ENCODE measurements around the gene GADD45B. TPM values are rescaled to one million over a fixed set of nuclear protein-coding genes. Genes with fewer than 3 reads are reported as not detected.

The GADD45B gene
- total RNA-seq, 3 donors from 2014 or later (not counting 1 experiment from before 2014, with no cell fraction given): 198 to 247 (median 212) TPM

DNA sequence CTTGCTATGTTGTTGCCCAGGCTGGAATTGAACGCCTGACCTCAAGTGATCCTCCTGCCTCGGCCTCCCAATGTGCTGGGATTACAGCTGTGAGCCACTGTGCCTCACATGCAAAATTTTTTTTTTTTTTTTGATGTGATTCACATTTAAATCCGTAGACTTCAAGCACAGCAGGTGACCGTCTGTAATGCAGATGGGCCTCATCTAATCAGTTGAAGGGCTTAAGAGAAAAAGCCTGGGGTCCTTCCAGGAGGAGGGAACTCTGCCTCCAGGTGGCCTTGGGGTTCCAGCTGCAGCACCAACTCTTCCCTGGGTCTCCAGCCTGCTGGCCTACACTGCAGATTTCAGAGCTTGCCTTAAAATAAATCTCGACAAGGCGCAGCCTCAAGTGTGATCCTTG lies 43.6 kb downstream of the GADD45B start:
- H3K4me3 ChIP-seq (ENCODE audit: low read length): no peak overlapping the region
- TF ChIP-seq, protein P1, sequence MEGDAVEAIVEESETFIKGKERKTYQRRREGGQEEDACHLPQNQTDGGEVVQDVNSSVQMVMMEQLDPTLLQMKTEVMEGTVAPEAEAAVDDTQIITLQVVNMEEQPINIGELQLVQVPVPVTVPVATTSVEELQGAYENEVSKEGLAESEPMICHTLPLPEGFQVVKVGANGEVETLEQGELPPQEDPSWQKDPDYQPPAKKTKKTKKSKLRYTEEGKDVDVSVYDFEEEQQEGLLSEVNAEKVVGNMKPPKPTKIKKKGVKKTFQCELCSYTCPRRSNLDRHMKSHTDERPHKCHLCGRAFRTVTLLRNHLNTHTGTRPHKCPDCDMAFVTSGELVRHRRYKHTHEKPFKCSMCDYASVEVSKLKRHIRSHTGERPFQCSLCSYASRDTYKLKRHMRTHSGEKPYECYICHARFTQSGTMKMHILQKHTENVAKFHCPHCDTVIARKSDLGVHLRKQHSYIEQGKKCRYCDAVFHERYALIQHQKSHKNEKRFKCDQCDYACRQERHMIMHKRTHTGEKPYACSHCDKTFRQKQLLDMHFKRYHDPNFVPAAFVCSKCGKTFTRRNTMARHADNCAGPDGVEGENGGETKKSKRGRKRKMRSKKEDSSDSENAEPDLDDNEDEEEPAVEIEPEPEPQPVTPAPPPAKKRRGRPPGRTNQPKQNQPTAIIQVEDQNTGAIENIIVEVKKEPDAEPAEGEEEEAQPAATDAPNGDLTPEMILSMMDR (IDR thresholded peaks at IDR 0.05): no peak
- Mint-ChIP-seq H3K9me3 (no peaks in the 10 kb centered on the region), H3K4me3 (no peak overlapping the region), H3K4me1 (no peaks in the 10 kb centered on the region), H3K27me3 (ENCODE audit: low read depth in 2 of 2) (no peaks in the 10 kb centered on the region), H3K27ac (no peak overlapping the region), H3K36me3 (no peaks in the 10 kb centered on the region)
- no peaks in the 10 kb centered on the region for H3K27me3 ChIP-seq (ENCODE audit: control insufficient read depth, insufficient read depth, low read length)
- H3K36me3 ChIP-seq (ENCODE audit: control insufficient read depth, insufficient read depth, low read length): no peaks in the 10 kb centered on the region
- no peak for ATAC-seq
- WGBS (ENCODE audit: insufficient coverage): 86% methylated on average over 6 of the region's 6 CpGs
- no peak for DNase-seq
- H3K27ac ChIP-seq (ENCODE audit: low read length): no peak overlapping the region
- peaks cover 10% of the 10 kb centered on the region for H3K4me1 ChIP-seq (ENCODE audit: control insufficient read depth, insufficient read depth, low read length)
- intact Hi-C loops (cut with micrococcal nuclease): no loop called here
- H3K9me3 ChIP-seq (ENCODE audit: control insufficient read depth, insufficient read depth, low read length): no peaks in the 10 kb centered on the region

DNA sequence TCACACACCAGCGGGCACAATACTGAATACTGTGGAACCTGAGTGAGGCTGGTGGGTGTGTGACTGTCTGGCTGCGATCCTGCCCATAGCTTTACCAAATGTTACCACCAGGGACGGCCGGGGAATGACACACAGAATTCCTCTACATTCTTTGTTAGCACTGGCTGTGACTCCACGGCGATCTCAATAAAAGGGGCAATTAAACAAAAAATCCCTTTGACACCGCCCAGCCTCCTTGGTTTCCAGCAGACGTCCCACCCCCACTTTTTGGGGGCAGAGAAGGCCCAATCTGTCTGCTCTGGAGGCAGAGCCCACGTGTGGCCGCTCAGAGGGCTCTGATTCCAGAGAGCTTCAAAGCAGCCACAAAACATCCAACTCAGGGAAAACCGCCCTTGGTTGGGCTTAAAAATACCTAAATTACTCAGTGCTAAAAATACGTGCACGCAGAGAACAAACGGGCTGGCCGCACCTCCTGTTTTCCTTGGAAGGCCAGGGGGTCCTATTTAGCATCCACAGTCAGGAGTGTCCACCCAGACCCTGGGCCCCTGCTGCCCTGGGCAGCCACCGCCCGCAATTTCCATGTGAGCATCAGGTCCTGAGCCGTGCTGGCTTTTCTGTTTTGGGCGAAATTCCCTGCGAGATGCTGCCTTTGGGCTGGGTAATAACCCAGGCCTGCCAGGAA lies 47.8 kb downstream of the GADD45B start:
- intact Hi-C loops (cut with micrococcal nuclease): no loop called here
- WGBS (ENCODE audit: insufficient coverage): 91% methylated on average over 20 of the region's 20 CpGs
- no peak for DNase-seq
- no peaks in the 10 kb centered on the region for H3K36me3 ChIP-seq (ENCODE audit: control insufficient read depth, insufficient read depth, low read length)
- no peak overlapping the region for H3K4me3 Mint-ChIP-seq
- H3K27me3 ChIP-seq (ENCODE audit: control insufficient read depth, insufficient read depth, low read length): no peaks in the 10 kb centered on the region
- ATAC-seq: no peak
- H3K9me3 Mint-ChIP-seq: no peaks in the 10 kb centered on the region
- TF ChIP-seq, protein P1 (IDR thresholded peaks at IDR 0.05): no peak
- H3K4me1 ChIP-seq (ENCODE audit: control insufficient read depth, insufficient read depth, low read length): no peaks in the 10 kb centered on the region
- H3K4me3 ChIP-seq (ENCODE audit: low read length): no peak overlapping the region
- H3K4me1 Mint-ChIP-seq: no peaks in the 10 kb centered on the region
- H3K27ac Mint-ChIP-seq: no peak overlapping the region
- H3K36me3 Mint-ChIP-seq: no peaks in the 10 kb centered on the region
- no peak overlapping the region for H3K27ac ChIP-seq (ENCODE audit: low read length)
- no peaks in the 10 kb centered on the region for H3K9me3 ChIP-seq (ENCODE audit: control insufficient read depth, insufficient read depth, low read length)
- H3K27me3 Mint-ChIP-seq (ENCODE audit: low read depth in 2 of 2): no peaks in the 10 kb centered on the region

DNA sequence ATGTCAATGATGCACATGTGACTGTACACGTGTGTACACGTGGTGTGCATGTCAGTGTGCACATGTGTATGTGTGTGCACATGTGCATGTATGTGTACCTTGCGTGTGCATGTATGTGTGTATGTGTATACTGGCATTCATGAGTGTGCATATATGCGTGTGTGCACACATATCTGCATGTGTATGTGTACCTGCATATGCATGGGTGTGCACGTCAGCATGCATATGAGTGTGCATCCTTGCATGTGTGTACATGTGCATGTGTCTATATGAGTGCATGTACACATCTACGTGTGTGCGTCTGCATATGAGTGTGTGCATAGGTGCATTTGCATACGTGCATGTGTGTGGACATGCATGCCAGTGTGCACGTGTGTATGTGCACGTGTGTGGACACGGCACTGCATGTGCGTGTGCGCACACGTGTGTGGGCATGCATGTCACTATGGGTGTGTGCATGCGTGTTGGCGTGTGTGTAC lies 48.5 kb downstream of the GADD45B start:
- ATAC-seq: peak in 1 of 3 donors; percentile 32
- no peak overlapping the region for H3K4me3 Mint-ChIP-seq
- no peaks in the 10 kb centered on the region for H3K36me3 Mint-ChIP-seq
- no peak for DNase-seq
- H3K4me3 ChIP-seq (ENCODE audit: low read length): no peak overlapping the region
- no peaks in the 10 kb centered on the region for H3K36me3 ChIP-seq (ENCODE audit: control insufficient read depth, insufficient read depth, low read length)
- TF ChIP-seq, protein P1 (IDR thresholded peaks at IDR 0.05): no peak
- H3K9me3 ChIP-seq (ENCODE audit: control insufficient read depth, insufficient read depth, low read length): no peaks in the 10 kb centered on the region
- H3K27ac ChIP-seq (ENCODE audit: low read length): no peak overlapping the region
- H3K4me1 Mint-ChIP-seq: no peaks in the 10 kb centered on the region
- no peak overlapping the region for H3K27ac Mint-ChIP-seq
- H3K4me1 ChIP-seq (ENCODE audit: control insufficient read depth, insufficient read depth, low read length): no peaks in the 10 kb centered on the region
- no peaks in the 10 kb centered on the region for H3K27me3 ChIP-seq (ENCODE audit: control insufficient read depth, insufficient read depth, low read length)
- intact Hi-C loops (cut with micrococcal nuclease): no loop called here
- 92% methylated on average over 16 of the region's 16 CpGs for WGBS (ENCODE audit: insufficient coverage)
- no peaks in the 10 kb centered on the region for H3K9me3 Mint-ChIP-seq
- H3K27me3 Mint-ChIP-seq (ENCODE audit: low read depth in 2 of 2): no peaks in the 10 kb centered on the region

Measured in natural killer cell (primary cell).